Mammary epithelial cell (primary cell): Measurements from ENCODE around the gene FAM229A.

Experiments
- CTCF ChIP-seq, 2 donors: IDR thresholded peaks in 1 of 2; conservative IDR thresholded peaks in 1 of 2; 2 replicates each; pipeline ENCODE4 v1.5.1; 2011 to 2012; ENCODE audit warnings: inconsistent platforms in 2 of 2, low read length in 2 of 2, mild to moderate bottlenecking in 2 of 2, control low read depth in 1 of 2, low read depth in 1 of 2; ENCODE audit not compliant: insufficient read depth in 1 of 2; ENCODE audit errors: extremely low read depth in 1 of 2
- EZH2 ChIP-seq: IDR thresholded peaks from 2 replicates; pipeline ENCODE4 v1.6.1; 2012; ENCODE audit warnings: low read length, inconsistent platforms, borderline replicate concordance

- no peak for TF ChIP-seq CTCF (conservative IDR thresholded peaks at IDR 0.05 in 1 of 2, IDR thresholded peaks at IDR 0.05 in 1 of 2; ENCODE audit: extremely low read depth in 1 of 2, insufficient read depth in 1 of 2, low read depth in 1 of 2, low read length in 2 of 2)
- no peak for TF ChIP-seq EZH2
Observed at GRCh38 chr1:32373996-32374592, 11.8 kb upstream of the FAM229A start.
